ENCODE results near the gene OPCML. TPM values are rescaled to one million over a fixed set of nuclear protein-coding genes. Genes with fewer than 3 reads are reported as not detected.

OPCML gene
- total and polyA plus RNA-seq, 12 donors = under 0.01 to 1.2 (median 0.39) TPM

GRCh38 chr11:132999031-132999430 is 533.3 kb downstream of the OPCML start:
- intact Hi-C loops (cut with DNase I) = no loop called here
- ATAC-seq (no peak), DNase-seq (no peak)
- Histone ChIP-seq H3K4me3 (no peak overlapping the region), H3K27me3 (peaks cover 0 to 47% (median 18%) of the 10 kb centered on the region in 7 donors), H3K27ac (no peak overlapping the region), H3K9me3 (peaks cover 0 to 8% (median 0%) of the 10 kb centered on the region in 11 donors), H3K36me3 (no peaks in the 10 kb centered on the region), H3K4me1 (peaks cover 0 to 7% (median 0%) of the 10 kb centered on the region in 9 donors)
- no peak for TF ChIP-seq CTCF (IDR thresholded peaks at IDR 0.05)
- WGBS, 2 donors = 47 to 48% methylated on average over 5 of the region's 5 CpGs

- intact Hi-C loops (cut with DNase I) = no loop called here
- TF ChIP-seq CTCF (IDR thresholded peaks at IDR 0.05) = no peak
- H3K36me3 ChIP-seq = no peaks in the 10 kb centered on the region
- no peak overlapping the region for H3K4me3 ChIP-seq
- no peak overlapping the region for H3K27ac ChIP-seq
- H3K4me1 ChIP-seq = peaks cover 0 to 7% (median 0%) of the 10 kb centered on the region in 9 donors
- DNase-seq (no peak), ATAC-seq (no peak)
- 70 to 74% methylated on average over 5 of the region's 5 CpGs for WGBS, 2 donors
- H3K27me3 ChIP-seq = peaks cover 0 to 63% (median 34%) of the 10 kb centered on the region in 7 donors
- no peaks in the 10 kb centered on the region for H3K9me3 ChIP-seq
Observed at GRCh38 chr11:132997396-132997795, 534.9 kb downstream of the OPCML start.

- H3K27me3 ChIP-seq = peaks cover 4 to 73% (median 35%) of the 10 kb centered on the region in 7 donors
- no peaks in the 10 kb centered on the region for H3K9me3 ChIP-seq
- no peaks in the 10 kb centered on the region for H3K36me3 ChIP-seq
- no peak overlapping the region for H3K27ac ChIP-seq
- 76 to 79% methylated on average over 6 of the region's 6 CpGs for WGBS, 2 donors
- DNase-seq (no peak), ATAC-seq (no peak)
- H3K4me3 ChIP-seq = no peak overlapping the region
- intact Hi-C loops (cut with DNase I) = no loop called here
- peaks cover 0 to 7% (median 0%) of the 10 kb centered on the region in 9 donors for H3K4me1 ChIP-seq
- TF ChIP-seq CTCF (IDR thresholded peaks at IDR 0.05) = no peak
Observed at GRCh38 chr11:132994966-132995365, 537.3 kb downstream of the OPCML start.

- intact Hi-C loops (cut with DNase I) = no loop called here
- no peak for DNase-seq
Observed at GRCh38 chr11:132993991-132994502, 538.3 kb downstream of the OPCML start.

More at GRCh38 chr11:132993991-132994502, 538.3 kb downstream of the OPCML start:
- Histone ChIP-seq H3K4me1 (peaks cover 0 to 7% (median 0%) of the 10 kb centered on the region in 9 donors), H3K27ac (no peak overlapping the region), H3K27me3 (peaks cover 4 to 72% (median 35%) of the 10 kb centered on the region in 7 donors), H3K36me3 (no peaks in the 10 kb centered on the region), H3K9me3 (no peaks in the 10 kb centered on the region), H3K4me3 (peak overlapping the region in 7 of 10 donors; percentile 3 to 34 (median 22))
- 1 to 2% methylated on average over 26 to 32 of the region's 32 CpGs for WGBS, 2 donors
- no peak for ATAC-seq
- TF ChIP-seq CTCF (IDR thresholded peaks at IDR 0.05) = no peak
